K562 (cell line): ENCODE measurements around the gene KDM4F. TPM values are rescaled to one million over a fixed set of nuclear protein-coding genes. Genes with fewer than 3 reads are reported as not detected.
A peak's percentile ranks its signal among the peaks of the same experiment; 100 is the strongest.

ENCODE experiments used
- ADNP ChIP-seq: fragments of 200-800 bp; sonication (Bioruptor generic); IDR thresholded peaks from 2 replicates; pipeline ENCODE4 v1.6.1; 2016; ENCODE audit warnings: missing genetic modification characterization, missing compliant biosample characterization
- CLOCK ChIP-seq: fragments of 250-450 bp; sonication (Bioruptor Pico); IDR thresholded peaks from 2 replicates; pipeline ENCODE4 v1.4.0; 2020; ENCODE audit warnings: mild to moderate bottlenecking, moderate library complexity, borderline replicate concordance
- CTBP1 ChIP-seq: fragments of 450-650 bp; IDR thresholded peaks from 2 replicates; pipeline ENCODE4 v1.6.1; 2016; ENCODE audit warnings: borderline replicate concordance
- HNRNPL ChIP-seq: fragments of 200-400 bp; formaldehyde crosslinking; IDR thresholded peaks from 2 replicates; pipeline ENCODE4 v1.6.1; 2017; ENCODE audit warnings: low read depth, mild to moderate bottlenecking, low read length
- L3MBTL2 ChIP-seq: fragments of 450-650 bp; IDR thresholded peaks from 2 replicates; pipeline ENCODE4 v1.6.1; 2016; ENCODE audit warnings: mild to moderate bottlenecking, moderate library complexity
- NELFE ChIP-seq: IDR thresholded peaks from 2 replicates; pipeline ENCODE4 v1.6.1; 2011; ENCODE audit warnings: mild to moderate bottlenecking; ENCODE audit not compliant: insufficient read depth, insufficient read length
- NEUROD1 ChIP-seq: fragments of 150-350 bp; IDR thresholded peaks from 2 replicates; pipeline ENCODE4 v1.6.1; 2014; ENCODE audit warnings: borderline replicate concordance, low read length, low read depth; ENCODE audit not compliant: partially characterized antibody
- PTRF ChIP-seq: fragments of 450-650 bp; IDR thresholded peaks from 2 replicates; pipeline ENCODE4 v1.6.1; 2016; ENCODE audit warnings: mild to moderate bottlenecking, missing genetic modification characterization, missing compliant biosample characterization
- SLC30A9 ChIP-seq: fragments of 250-450 bp; sonication (Bioruptor Pico); IDR thresholded peaks from 2 replicates; pipeline ENCODE4 v1.8.0; 2022; ENCODE audit warnings: mild to moderate bottlenecking, moderate library complexity
- SUPT5H ChIP-seq: fragments of 450-650 bp; IDR thresholded peaks from 2 replicates; pipeline ENCODE4 v1.6.1; 2016
- U2AF2 ChIP-seq: fragments of 200-400 bp; formaldehyde crosslinking; optimal IDR thresholded peaks from 2 replicates; pipeline ENCODE3; 2017; ENCODE audit warnings: low read depth, mild to moderate bottlenecking, low read length
- WHSC1 ChIP-seq: IDR thresholded peaks from one replicate; pipeline ENCODE4 v1.6.1; 2012; ENCODE audit warnings: low read length, control low read depth, inconsistent platforms
- YY1 ChIP-seq, 3 experiments: IDR thresholded peaks; 2 replicates each; pipeline ENCODE4 v1.6.1; 2011; ENCODE audit warnings: low read length in 2 of 3, mild to moderate bottlenecking in 2 of 3, moderate library complexity in 2 of 3, borderline replicate concordance in 1 of 3, control low read depth in 1 of 3, low read depth in 1 of 3; ENCODE audit not compliant: insufficient read depth in 3 of 3, insufficient replicate concordance in 2 of 3, control insufficient read depth in 1 of 3, insufficient read length in 1 of 3; ENCODE audit errors: extremely low read depth in 1 of 3
- ZNF583 ChIP-seq: fragments of 250-450 bp; sonication (Bioruptor Pico); IDR thresholded peaks from 2 replicates; pipeline ENCODE4 v1.4.0; 2020
- polyA plus RNA-seq, 8 experiments: library from polyadenylated mRNA; depleted of rRNA in 4 of 8; stranded (reverse) in 5 of 8; unstranded in 3 of 8; fragments of >200 nt; fragmentation: Nextera tagmentation in 2 of 8; fragmentation: Illumina TruSeq in 1 of 8; extraction: Ambion mirVana in 2 of 8; extraction: Trizol in 1 of 8; gene quantifications; 2 replicates each; pipeline versions ENCODE4 v1.2.1 to v1.2.3, GENCODE V29; 2011 to 2014; ENCODE audit warnings: inconsistent platforms in 1 of 8, missing spikeins in 1 of 8
- total RNA-seq, 7 experiments: library from RNA; depleted of rRNA in 6 of 7; stranded (reverse); fragments of >200 nt in 6 of 7; fragmentation: Illumina TruSeq in 2 of 7; extraction: Trizol in 2 of 7; gene quantifications; 2 replicates each; pipeline versions ENCODE4 v1.2.1 to v1.2.3, GENCODE V29; 2011 to 2021; ENCODE audit warnings: low replicate concordance in 1 of 7
- TF ChIP-seq, protein P1 (sequence below): fragments of 250-450 bp; sonication (Bioruptor Pico); IDR thresholded peaks from 2 replicates; pipeline ENCODE4 v1.4.0; 2020
- TF ChIP-seq, protein P2 (sequence below): IDR thresholded peaks from 2 replicates; pipeline ENCODE4 v1.6.1; 2011; ENCODE audit warnings: borderline replicate concordance, low read depth, mild to moderate bottlenecking, moderate library complexity, low read length; ENCODE audit not compliant: insufficient read depth, poor library complexity, severe bottlenecking

The KDM4F gene
- total and polyA plus RNA-seq, 9 of the 15 experiments (the other 6 are each of a cell fraction or from before 2014, with no cell fraction given) = not detected

- TF ChIP-seq CLOCK (CRISPR knock-in tag) (no peak), HNRNPL (peak; percentile 62; the same call in 1 of the 2 replicates), PTRF (tag) (no peak), ADNP (tag) (no peak), ZNF583 (CRISPR knock-in tag) (no peak), U2AF2 (no peak), CTBP1 (peak; percentile 97), SUPT5H (no peak; the same call in 1 of the 2 replicates), SLC30A9 (CRISPR knock-in tag) (no peak), L3MBTL2 (peak; percentile 68; the same call in 1 of the 2 replicates), YY1 (IDR thresholded peaks at IDR 0.05; ENCODE audit: borderline replicate concordance in 1 of 3, control insufficient read depth in 1 of 3, extremely low read depth in 1 of 3, insufficient read depth in 3 of 3, insufficient read length in 1 of 3, insufficient replicate concordance in 2 of 3, low read depth in 1 of 3, low read length in 2 of 3) (peak; percentile 54 to 92 (median 85)), WHSC1 (no peak), NEUROD1 (no peak), NELFE (no peak)
- TF ChIP-seq, protein P1, sequence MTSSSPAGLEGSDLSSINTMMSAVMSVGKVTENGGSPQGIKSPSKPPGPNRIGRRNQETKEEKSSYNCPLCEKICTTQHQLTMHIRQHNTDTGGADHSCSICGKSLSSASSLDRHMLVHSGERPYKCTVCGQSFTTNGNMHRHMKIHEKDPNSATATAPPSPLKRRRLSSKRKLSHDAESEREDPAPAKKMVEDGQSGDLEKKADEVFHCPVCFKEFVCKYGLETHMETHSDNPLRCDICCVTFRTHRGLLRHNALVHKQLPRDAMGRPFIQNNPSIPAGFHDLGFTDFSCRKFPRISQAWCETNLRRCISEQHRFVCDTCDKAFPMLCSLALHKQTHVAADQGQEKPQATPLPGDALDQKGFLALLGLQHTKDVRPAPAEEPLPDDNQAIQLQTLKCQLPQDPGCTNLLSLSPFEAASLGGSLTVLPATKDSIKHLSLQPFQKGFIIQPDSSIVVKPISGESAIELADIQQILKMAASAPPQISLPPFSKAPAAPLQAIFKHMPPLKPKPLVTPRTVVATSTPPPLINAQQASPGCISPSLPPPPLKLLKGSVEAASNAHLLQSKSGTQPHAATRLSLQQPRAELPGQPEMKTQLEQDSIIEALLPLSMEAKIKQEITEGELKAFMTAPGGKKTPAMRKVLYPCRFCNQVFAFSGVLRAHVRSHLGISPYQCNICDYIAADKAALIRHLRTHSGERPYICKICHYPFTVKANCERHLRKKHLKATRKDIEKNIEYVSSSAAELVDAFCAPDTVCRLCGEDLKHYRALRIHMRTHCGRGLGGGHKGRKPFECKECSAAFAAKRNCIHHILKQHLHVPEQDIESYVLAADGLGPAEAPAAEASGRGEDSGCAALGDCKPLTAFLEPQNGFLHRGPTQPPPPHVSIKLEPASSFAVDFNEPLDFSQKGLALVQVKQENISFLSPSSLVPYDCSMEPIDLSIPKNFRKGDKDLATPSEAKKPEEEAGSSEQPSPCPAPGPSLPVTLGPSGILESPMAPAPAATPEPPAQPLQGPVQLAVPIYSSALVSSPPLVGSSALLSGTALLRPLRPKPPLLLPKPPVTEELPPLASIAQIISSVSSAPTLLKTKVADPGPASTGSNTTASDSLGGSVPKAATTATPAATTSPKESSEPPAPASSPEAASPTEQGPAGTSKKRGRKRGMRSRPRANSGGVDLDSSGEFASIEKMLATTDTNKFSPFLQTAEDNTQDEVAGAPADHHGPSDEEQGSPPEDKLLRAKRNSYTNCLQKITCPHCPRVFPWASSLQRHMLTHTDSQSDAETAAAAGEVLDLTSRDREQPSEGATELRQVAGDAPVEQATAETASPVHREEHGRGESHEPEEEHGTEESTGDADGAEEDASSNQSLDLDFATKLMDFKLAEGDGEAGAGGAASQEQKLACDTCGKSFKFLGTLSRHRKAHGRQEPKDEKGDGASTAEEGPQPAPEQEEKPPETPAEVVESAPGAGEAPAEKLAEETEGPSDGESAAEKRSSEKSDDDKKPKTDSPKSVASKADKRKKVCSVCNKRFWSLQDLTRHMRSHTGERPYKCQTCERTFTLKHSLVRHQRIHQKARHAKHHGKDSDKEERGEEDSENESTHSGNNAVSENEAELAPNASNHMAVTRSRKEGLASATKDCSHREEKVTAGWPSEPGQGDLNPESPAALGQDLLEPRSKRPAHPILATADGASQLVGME = 0 out of 2 replicates have a peak, but pooled peaks have one; percentile 47
- TF ChIP-seq, protein P2, sequence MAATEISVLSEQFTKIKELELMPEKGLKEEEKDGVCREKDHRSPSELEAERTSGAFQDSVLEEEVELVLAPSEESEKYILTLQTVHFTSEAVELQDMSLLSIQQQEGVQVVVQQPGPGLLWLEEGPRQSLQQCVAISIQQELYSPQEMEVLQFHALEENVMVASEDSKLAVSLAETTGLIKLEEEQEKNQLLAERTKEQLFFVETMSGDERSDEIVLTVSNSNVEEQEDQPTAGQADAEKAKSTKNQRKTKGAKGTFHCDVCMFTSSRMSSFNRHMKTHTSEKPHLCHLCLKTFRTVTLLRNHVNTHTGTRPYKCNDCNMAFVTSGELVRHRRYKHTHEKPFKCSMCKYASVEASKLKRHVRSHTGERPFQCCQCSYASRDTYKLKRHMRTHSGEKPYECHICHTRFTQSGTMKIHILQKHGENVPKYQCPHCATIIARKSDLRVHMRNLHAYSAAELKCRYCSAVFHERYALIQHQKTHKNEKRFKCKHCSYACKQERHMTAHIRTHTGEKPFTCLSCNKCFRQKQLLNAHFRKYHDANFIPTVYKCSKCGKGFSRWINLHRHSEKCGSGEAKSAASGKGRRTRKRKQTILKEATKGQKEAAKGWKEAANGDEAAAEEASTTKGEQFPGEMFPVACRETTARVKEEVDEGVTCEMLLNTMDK = peak; percentile 3
These were observed 40.7 kb downstream of the KDM4F start, which contains the start of gene ENDOD1 (continued) for GRCh38 chr11:95089620-95090542.
